Spleen (tissue), 7 donors: ENCODE measurements around the gene PTPRM.

Source experiments
- CTCF ChIP-seq, 11 experiments: fragments of 200-600 bp in 7 of 11; fragments of 450-650 bp in 4 of 11; sonication (generic) in 4 of 11; IDR thresholded peaks in 8 of 11; conservative IDR thresholded peaks in 3 of 11; 1 replicate in 7 of 11; 2 replicates in 4 of 11; pipeline versions ENCODE4 v1.4.0 to v1.8.0; 2016 to 2021; ENCODE audit warnings: antibody characterized with exemption in 11 of 11, inconsistent platforms in 4 of 11, mild to moderate bottlenecking in 1 of 11
- POLR2AphosphoS5 ChIP-seq, 3 donors: sonication (generic); formaldehyde crosslinking; IDR thresholded peaks; one replicate each; pipeline ENCODE4 v1.5.1; 2017; ENCODE audit warnings: antibody characterized with exemption in 3 of 3
- donor health status: DM: no; HTN: no; CAD: no; lungs with moderate emphysema.
- donor health status: DM: no; HTN: no; CAD: no.
- donor health status: DM: no; HTN: no; CAD: no.

GRCh38 chr18:8350628-8351027, 783.5 kb downstream of the PTPRM start:
- no peak for TF ChIP-seq CTCF (IDR thresholded peaks at IDR 0.05 in 8 of 11, conservative IDR thresholded peaks at IDR 0.05 in 3 of 11)
- TF ChIP-seq POLR2AphosphoS5 (IDR thresholded peaks at IDR 0.05) = no peak
